GM23338 (cell line): ENCODE data around the gene PPP2R3B.

Source experiments
- CREB1 ChIP-seq: fragments of 250-450 bp; sonication (Bioruptor Pico); IDR thresholded peaks from 2 replicates; pipeline ENCODE4 v1.5.0; 2020; ENCODE audit warnings: low read depth, mild to moderate bottlenecking, moderate library complexity
- EZH2 ChIP-seq: fragments of 200-600 bp; sonication (generic); IDR thresholded peaks from one replicate; pipeline ENCODE4 v1.8.0; 2017; ENCODE audit warnings: antibody characterized with exemption, mild to moderate bottlenecking, low read depth; ENCODE audit not compliant: unreplicated experiment
- EZH2phosphoT487 ChIP-seq: fragments of 200-600 bp; sonication (generic); IDR thresholded peaks from one replicate; pipeline ENCODE4 v1.8.1; 2018; ENCODE audit warnings: antibody characterized with exemption; ENCODE audit not compliant: unreplicated experiment
- JUNB ChIP-seq: IDR thresholded peaks from one replicate; pipeline ENCODE4 v1.6.1; 2016; ENCODE audit warnings: antibody characterized with exemption; ENCODE audit not compliant: unreplicated experiment
- POLR2AphosphoS5 ChIP-seq: IDR thresholded peaks from 2 replicates; pipeline ENCODE4 v1.6.1; 2016; ENCODE audit warnings: antibody characterized with exemption, low read depth
- STAT1 ChIP-seq: IDR thresholded peaks from one replicate; pipeline ENCODE4 v1.6.1; 2016; ENCODE audit warnings: antibody characterized with exemption; ENCODE audit not compliant: unreplicated experiment
- ZNF114 ChIP-seq: fragments of 250-450 bp; sonication (Bioruptor Pico); IDR thresholded peaks from 2 replicates; pipeline ENCODE4 v1.5.0; 2020; ENCODE audit warnings: mild to moderate bottlenecking, moderate library complexity
- ZNF331 ChIP-seq: fragments of 250-450 bp; sonication (Bioruptor Pico); IDR thresholded peaks from 2 replicates; pipeline ENCODE4 v1.5.0; 2020; ENCODE audit warnings: low read depth, mild to moderate bottlenecking, moderate library complexity
- TF ChIP-seq, protein P1 (sequence below), 2 experiments: fragments of 200-600 bp in 1 of 2; sonication (generic) in 1 of 2; conservative IDR thresholded peaks; 2 replicates each; pipeline versions ENCODE4 v1.5.1 to v1.6.1; 2016 to 2017; ENCODE audit warnings: antibody characterized with exemption in 2 of 2, low read depth in 2 of 2, mild to moderate bottlenecking in 2 of 2, moderate library complexity in 1 of 2
- TF ChIP-seq, protein P2 (sequence below): IDR thresholded peaks from 2 replicates; pipeline ENCODE4 v1.6.1; 2016; ENCODE audit warnings: antibody characterized with exemption
- TF ChIP-seq, protein P3 (sequence below): IDR thresholded peaks from one replicate; pipeline ENCODE4 v1.6.1; 2018; ENCODE audit warnings: antibody characterized with exemption; ENCODE audit not compliant: unreplicated experiment

DNA sequence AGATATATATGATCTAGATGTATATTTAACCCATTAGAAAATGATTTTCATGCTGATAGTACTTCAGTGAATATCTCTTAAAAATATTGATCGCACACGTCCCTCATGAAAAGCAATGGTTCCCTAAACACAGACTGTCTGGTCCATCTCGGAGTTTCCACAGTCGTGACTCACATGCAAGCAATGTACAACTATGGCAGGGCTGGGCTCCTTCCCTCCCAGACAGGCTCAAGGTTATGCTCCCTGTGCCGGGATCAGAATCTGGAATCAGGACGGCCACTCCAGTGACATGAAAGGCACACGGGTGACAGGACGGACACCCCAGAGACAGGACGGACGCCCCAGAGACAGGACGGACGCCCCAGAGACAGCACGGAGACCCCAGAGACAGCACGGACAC lies 40.2 kb upstream of the PPP2R3B start:
- TF ChIP-seq, protein P1, sequence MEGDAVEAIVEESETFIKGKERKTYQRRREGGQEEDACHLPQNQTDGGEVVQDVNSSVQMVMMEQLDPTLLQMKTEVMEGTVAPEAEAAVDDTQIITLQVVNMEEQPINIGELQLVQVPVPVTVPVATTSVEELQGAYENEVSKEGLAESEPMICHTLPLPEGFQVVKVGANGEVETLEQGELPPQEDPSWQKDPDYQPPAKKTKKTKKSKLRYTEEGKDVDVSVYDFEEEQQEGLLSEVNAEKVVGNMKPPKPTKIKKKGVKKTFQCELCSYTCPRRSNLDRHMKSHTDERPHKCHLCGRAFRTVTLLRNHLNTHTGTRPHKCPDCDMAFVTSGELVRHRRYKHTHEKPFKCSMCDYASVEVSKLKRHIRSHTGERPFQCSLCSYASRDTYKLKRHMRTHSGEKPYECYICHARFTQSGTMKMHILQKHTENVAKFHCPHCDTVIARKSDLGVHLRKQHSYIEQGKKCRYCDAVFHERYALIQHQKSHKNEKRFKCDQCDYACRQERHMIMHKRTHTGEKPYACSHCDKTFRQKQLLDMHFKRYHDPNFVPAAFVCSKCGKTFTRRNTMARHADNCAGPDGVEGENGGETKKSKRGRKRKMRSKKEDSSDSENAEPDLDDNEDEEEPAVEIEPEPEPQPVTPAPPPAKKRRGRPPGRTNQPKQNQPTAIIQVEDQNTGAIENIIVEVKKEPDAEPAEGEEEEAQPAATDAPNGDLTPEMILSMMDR (conservative IDR thresholded peaks at IDR 0.05; ENCODE audit: low read depth in 2 of 2), result no peak
- TF ChIP-seq EZH2, result no peak
- no peak for TF ChIP-seq EZH2phosphoT487
- TF ChIP-seq POLR2AphosphoS5, result no peak
- TF ChIP-seq CREB1, result no peak
- TF ChIP-seq, protein P2, sequence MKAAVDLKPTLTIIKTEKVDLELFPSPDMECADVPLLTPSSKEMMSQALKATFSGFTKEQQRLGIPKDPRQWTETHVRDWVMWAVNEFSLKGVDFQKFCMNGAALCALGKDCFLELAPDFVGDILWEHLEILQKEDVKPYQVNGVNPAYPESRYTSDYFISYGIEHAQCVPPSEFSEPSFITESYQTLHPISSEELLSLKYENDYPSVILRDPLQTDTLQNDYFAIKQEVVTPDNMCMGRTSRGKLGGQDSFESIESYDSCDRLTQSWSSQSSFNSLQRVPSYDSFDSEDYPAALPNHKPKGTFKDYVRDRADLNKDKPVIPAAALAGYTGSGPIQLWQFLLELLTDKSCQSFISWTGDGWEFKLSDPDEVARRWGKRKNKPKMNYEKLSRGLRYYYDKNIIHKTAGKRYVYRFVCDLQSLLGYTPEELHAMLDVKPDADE, result no peak
- TF ChIP-seq, protein P3, sequence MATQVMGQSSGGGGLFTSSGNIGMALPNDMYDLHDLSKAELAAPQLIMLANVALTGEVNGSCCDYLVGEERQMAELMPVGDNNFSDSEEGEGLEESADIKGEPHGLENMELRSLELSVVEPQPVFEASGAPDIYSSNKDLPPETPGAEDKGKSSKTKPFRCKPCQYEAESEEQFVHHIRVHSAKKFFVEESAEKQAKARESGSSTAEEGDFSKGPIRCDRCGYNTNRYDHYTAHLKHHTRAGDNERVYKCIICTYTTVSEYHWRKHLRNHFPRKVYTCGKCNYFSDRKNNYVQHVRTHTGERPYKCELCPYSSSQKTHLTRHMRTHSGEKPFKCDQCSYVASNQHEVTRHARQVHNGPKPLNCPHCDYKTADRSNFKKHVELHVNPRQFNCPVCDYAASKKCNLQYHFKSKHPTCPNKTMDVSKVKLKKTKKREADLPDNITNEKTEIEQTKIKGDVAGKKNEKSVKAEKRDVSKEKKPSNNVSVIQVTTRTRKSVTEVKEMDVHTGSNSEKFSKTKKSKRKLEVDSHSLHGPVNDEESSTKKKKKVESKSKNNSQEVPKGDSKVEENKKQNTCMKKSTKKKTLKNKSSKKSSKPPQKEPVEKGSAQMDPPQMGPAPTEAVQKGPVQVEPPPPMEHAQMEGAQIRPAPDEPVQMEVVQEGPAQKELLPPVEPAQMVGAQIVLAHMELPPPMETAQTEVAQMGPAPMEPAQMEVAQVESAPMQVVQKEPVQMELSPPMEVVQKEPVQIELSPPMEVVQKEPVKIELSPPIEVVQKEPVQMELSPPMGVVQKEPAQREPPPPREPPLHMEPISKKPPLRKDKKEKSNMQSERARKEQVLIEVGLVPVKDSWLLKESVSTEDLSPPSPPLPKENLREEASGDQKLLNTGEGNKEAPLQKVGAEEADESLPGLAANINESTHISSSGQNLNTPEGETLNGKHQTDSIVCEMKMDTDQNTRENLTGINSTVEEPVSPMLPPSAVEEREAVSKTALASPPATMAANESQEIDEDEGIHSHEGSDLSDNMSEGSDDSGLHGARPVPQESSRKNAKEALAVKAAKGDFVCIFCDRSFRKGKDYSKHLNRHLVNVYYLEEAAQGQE, result no peak
- TF ChIP-seq STAT1, result no peak
- TF ChIP-seq ZNF331 (CRISPR knock-in tag), result no peak
- no peak for TF ChIP-seq JUNB
- no peak for TF ChIP-seq ZNF114 (CRISPR knock-in tag)
